NK-92 (cell line): ENCODE measurements around the gene NR4A3.
"Not testable (repeated sequence)": the region's sequence is repeated elsewhere in the genome, so short reads cannot be mapped to it uniquely, and the experiment has no call there.

Experiments
- DNase-seq: peaks from one replicate; lab custom pipeline; 2025; ENCODE audit not compliant: unreplicated experiment; lab: John Stamatoyannopoulos, UW

NR4A3 gene

GRCh38 chr9:99832558-99832864, 10.8 kb downstream of the NR4A3 start:
- no peak for DNase-seq

DNA sequence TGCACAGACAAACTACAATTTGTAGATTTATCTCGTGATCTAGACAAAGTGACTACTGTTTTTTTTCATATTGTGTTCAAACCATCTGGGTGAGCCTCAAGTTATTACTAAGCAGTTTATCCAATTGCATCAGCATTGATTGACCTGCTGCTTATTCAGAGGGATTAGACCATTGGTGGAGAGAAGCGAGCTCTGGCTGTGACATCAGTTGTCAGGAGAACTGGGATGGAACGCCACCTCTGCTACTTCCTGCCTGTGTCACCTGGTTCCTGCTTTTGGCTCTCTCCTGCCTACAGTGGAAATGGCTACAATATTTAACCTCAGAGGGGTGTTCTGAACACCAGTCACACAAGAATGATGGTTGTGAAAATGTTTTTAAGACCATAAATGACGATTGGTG, 12.1 kb downstream of the NR4A3 start:
- no peak for DNase-seq

GRCh38 chr9:99834474-99834873, 12.8 kb downstream of the NR4A3 start:
- no peak for DNase-seq

DNA sequence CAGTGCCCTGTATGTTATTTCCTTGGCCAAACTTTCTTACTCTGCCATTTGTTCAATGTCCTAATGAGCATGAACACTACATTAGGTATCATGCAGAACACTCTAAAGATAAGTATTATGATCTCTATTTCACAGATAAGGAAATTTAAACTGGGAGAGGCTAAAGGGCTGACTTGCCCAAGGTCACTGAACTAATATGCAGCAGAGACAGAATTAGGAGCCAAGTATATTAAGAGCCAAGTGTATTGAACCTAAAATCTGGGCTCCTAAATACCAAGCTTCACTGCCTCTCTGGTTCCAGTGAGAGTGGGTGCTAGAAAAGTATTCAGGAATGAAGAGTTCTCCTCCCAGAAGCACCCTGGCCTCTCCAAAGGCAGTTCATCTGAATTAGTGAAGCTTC, 13.5 kb downstream of the NR4A3 start:
- no peak for DNase-seq

GRCh38 chr9:99835581-99835980, 13.9 kb downstream of the NR4A3 start:
- DNase-seq: no peak

DNA sequence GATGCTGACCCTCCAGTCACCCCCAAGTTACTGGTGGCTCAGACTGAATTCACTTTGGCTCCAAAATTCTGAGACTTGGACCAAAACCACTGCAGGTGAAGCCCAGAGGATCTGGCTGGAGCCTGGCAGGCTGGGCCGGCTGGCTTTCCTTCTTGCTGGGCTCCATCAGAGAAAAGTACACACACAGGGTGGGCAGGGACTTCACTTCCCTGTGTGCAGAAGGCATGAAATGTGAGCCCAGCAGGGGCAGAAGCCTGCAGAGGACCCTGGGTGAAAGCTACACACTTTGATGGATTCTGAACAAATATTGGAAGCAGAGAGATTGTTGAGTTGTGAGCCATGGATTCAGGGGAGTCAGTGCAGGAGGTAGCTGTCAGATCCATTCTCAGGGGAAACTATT, 18.4 kb downstream of the NR4A3 start:
- DNase-seq: no peak

DNA sequence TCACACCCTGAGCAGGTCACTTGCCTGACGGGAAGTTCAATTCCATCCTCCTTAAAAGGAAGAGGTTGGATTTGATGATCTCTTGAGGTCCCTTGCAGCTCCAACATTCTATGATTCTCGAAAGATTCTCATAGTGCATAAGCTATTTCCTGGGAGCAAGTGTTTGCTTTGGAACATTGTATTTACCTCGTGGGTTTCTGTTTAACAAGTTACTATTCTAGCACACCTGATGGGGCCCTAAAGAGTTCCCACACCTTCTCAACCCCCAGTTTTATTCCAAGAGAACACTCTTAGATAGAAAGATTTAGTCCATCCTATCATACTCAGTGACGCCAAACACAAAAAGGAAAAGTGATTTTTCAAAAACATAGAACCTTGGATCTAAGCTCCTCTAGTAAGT, 23.4 kb downstream of the NR4A3 start:
- no peak for DNase-seq

- no peak for DNase-seq
Measured at GRCh38 chr9:99848447-99848846, 26.8 kb downstream of the NR4A3 start.

DNA sequence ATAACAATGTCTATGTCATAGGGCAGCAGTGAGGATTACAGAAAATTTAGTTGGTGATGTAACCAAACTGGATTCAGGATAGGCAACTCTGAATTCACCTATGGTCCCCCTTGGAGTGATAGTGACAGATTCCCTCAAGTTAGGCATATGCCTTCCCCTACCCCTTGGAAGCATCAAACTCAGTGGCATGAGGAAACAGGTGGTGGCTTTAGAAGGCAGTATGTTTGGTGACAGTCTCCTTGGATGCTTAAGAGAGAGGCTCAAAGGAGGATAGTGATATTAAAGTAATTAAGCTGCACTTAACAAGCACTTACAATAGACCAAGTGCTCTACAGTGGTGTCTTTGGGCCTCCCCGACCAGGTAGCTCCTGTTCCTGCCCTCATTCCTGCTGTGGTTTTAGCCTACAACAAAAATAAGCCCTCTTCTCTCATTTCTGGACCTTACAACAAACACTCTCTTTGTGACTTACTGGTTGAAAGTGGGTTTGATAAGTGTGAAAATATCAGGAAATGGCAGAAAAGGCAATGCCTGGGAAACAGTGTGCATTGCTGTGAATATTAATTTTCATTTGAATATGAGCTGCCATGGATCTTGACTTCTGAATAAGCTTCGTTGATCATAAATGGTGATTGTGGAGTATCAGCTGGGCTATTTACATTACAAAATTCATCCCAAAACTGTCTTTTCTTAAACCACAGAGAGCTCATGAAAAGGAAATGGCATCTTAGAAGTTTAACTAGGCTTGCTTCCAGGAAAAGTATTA, 29.2 kb downstream of the NR4A3 start:
- no peak for DNase-seq

DNA sequence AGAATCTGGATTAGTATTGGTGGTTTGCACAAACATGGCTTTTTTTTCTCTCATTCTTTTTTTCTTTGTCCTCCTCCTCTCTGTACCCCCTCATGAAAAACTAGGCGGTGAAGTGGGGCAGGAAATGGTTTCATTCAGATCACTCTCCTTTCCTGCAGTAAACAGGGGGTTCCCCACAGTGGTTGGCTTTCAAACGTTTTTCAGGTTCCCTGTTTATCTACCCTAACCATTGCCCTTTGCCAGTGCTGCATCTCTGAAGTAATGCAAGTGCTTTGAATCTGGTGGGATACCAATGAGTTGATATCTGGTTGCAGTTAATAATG, 29.8 kb downstream of the NR4A3 start:
- no peak for DNase-seq

GRCh38 chr9:99852617-99853016, 30.9 kb downstream of the NR4A3 start:
- DNase-seq: no peak

DNA sequence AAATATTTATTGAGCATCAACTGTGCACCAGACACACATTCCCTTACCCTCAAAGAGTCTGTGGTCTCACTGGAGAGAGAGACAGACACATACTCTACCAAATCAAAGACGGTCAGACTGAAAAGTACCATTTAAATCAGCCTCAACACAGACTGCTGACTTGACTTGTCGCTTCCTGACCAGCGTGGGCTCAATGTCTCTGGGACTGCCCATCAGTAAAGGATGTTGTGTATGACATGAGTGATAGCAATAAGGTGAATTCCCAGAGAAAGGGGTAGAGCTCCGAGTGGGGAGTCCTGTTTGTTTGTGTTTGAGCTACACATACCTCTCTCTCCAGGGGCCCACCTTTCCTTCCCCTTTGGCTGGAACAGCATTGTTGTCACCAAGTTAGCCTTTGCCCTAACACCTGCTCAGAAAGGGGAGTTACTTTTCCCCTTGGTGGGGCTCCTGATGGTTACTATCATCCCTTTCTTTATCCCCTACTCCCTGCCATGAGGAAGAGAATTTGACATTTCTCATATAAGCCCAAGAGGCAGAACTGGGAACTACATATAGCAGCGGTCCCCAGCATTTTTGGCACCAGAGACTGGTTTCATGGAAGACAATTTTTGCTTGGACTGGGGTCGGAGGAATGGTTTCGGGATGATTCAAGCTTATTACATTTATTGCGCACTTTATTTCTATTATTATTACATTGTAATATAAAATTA, 33.9 kb downstream of the NR4A3 start:
- no peak for DNase-seq

DNA sequence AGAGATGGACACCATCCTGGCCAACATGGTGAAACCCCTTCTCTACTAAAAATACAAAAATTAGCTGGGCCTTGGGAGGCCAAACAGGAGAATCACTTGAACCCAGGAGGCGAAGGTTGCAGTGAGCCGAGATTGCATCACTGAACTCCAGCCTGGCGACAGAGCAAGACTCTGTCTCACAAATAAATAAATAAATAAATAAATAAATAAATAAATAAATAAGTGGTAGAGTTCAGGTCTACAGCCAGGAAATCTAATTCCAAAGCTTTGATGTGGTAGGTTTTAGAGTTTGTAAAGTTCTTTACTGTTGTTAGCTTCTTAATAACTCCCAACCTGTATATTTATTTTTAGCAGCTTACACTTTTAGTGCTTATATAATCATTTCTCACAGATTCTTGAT, 35.9 kb downstream of the NR4A3 start:
- not testable (repeated sequence) for DNase-seq

- no peak for DNase-seq
Measured at GRCh38 chr9:99858087-99858486, 36.4 kb downstream of the NR4A3 start.

- DNase-seq: no peak
Measured at GRCh38 chr9:99859243-99859980, 37.7 kb downstream of the NR4A3 start.

DNA sequence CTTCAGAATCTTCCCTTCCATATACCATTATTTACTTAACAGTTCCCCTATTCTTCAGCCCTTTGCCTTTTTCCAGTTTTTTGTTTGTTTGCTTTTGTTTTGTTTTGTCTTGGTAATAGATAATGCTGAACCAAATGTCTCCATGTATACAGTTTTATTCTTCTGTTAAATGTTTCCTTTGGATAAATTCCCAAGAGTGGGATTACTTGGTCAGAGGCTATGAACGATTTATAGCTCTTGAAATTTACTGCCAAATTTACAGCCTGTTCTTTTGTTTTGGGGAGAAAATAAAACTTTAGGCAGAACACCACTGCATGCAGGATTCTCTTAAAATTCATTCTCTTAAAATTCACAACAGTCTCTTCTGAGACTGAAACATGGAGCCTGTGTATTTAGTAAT, 38.6 kb downstream of the NR4A3 start:
- no peak for DNase-seq

GRCh38 chr9:99863955-99864354, 42.3 kb downstream of the NR4A3 start:
- no peak for DNase-seq

GRCh38 chr9:99866398-99866797, 44.7 kb downstream of the NR4A3 start:
- no peak for DNase-seq

GRCh38 chr9:99867536-99867935, 45.9 kb downstream of the NR4A3 start:
- no peak for DNase-seq

GRCh38 chr9:99867968-99868367, 46.3 kb downstream of the NR4A3 start:
- DNase-seq: no peak

- DNase-seq: no peak
Measured at GRCh38 chr9:99868845-99869244, 47.2 kb downstream of the NR4A3 start.

DNA sequence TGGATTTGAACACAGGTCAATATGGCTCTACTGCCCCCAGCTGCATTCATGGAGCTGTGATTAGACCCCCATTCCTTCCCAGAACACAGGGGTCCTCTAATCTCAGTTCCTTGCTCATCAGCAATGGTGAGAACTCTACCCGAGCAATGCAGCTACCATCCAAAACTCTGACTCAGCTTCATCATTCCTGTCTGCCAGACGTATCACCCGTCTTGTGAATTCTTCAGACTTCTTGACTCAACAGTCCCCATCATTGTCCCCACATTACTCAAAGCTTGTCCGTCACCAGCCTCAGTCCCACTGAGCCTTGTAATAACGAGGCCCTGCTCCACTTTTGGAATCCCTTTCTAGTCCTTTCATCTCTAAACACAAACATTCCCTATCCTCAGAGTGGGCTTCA, 48.4 kb downstream of the NR4A3 start:
- no peak for DNase-seq
